Kidney (tissue), 14 donors: ENCODE results near the gene ESRRA. TPM values are rescaled to one million over a fixed set of nuclear protein-coding genes. Genes with fewer than 3 reads are reported as not detected.

Experiments
- DNase-seq, 5 donors: peaks; one replicate each; pipeline ENCODE4 v3.0.0-alpha.2; 2013 to 2020
- FAIRE-seq: peaks from 2 replicates; lab custom pipeline; 2012; peaks lifted over from hg19 to GRCh38; lab: Jason Lieb, UNC
- H3K27ac ChIP-seq, 2 donors: one replicate each; pipeline ENCODE4 v1.7.0; 2013; ENCODE audit warnings: low read depth in 2 of 2, low read length in 2 of 2, inconsistent platforms in 1 of 2
- H3K27me3 ChIP-seq: one replicate; pipeline ENCODE4 v1.7.1; 2013; ENCODE audit warnings: low read length, inconsistent platforms; ENCODE audit not compliant: control insufficient read depth, insufficient read depth
- H3K36me3 ChIP-seq, 3 donors: one replicate each; pipeline versions ENCODE4 v1.7.0 to v1.7.1; 2013; ENCODE audit warnings: low read length in 3 of 3, control low read depth in 1 of 3, inconsistent platforms in 1 of 3; ENCODE audit not compliant: insufficient read depth in 3 of 3, control insufficient read depth in 2 of 3
- H3K4me1 ChIP-seq, 3 donors: one replicate each; pipeline versions ENCODE4 v1.7.0 to v1.7.1; 2013; ENCODE audit warnings: low read length in 3 of 3, inconsistent platforms in 1 of 3, low read depth in 1 of 3; ENCODE audit not compliant: control insufficient read depth in 2 of 3, insufficient read depth in 2 of 3
- H3K4me3 ChIP-seq, 3 donors: one replicate each; pipeline versions ENCODE4 v1.7.0 to v1.8.1; 2013; ENCODE audit warnings: low read length in 3 of 3, control low read depth in 1 of 3, inconsistent platforms in 1 of 3
- H3K9ac ChIP-seq, 3 donors: one replicate each; pipeline versions ENCODE4 v1.7.0 to v1.7.1; 2013; ENCODE audit warnings: low read length in 3 of 3, control low read depth in 1 of 3, inconsistent platforms in 1 of 3
- H3K9me3 ChIP-seq, 3 donors: one replicate each; pipeline versions ENCODE4 v1.7.0 to v1.7.1; 2013; ENCODE audit warnings: low read length in 3 of 3, control low read depth in 1 of 3, inconsistent platforms in 1 of 3; ENCODE audit not compliant: control insufficient read depth in 2 of 3, insufficient read depth in 1 of 3
- CTCF ChIP-seq: IDR thresholded peaks from 3 replicates; pipeline ENCODE4 v1.5.1; 2012; ENCODE audit warnings: mild to moderate bottlenecking, moderate library complexity, borderline replicate concordance; ENCODE audit not compliant: insufficient read depth; ENCODE audit errors: extremely low read depth
- intact Hi-C: fragments of 100-400 bp; cut with DNase I; formaldehyde crosslinking; loops from one replicate; pipeline ENCODE4 v1.11.1; 2022
- polyA plus RNA-seq: library from polyadenylated mRNA; stranded (reverse); fragments of 350-450 nt; fragmentation: Illumina TruSeq; extraction: RNeasy Lipid Tissue Mini Kit (QIAGEN cat#74804); gene quantifications from one replicate; pipeline ENCODE4 v1.2.3, GENCODE V29; 2014; ENCODE audit warnings: low read depth, low replicate concordance; ENCODE audit not compliant: insufficient read depth
- total RNA-seq: library from RNA; stranded (reverse); fragmentation: NEBNext Ultra II Directional; extraction: Animal tissue kit (Norgen Biotek cat#: 25700); gene quantifications from one replicate; pipeline ENCODE4 v1.2.1, GENCODE V29; 2021
- donor health status: control.
- donor health status: control.
- donor health status: control.
- donor health status: control.
- donor health status: control.
- donor health status: DM: yes; HTN: yes; CAD: no.
- donor health status: Normal renal cell carcinoma (clear cell type).

ESRRA gene
- total and polyA plus RNA-seq, 2 donors from 2014 or later: 59.7 to 117 TPM

GRCh38 chr11:64324692-64325469 is 19.6 kb downstream of the ESRRA start:
- Histone ChIP-seq H3K9me3 (no peaks in the 10 kb centered on the region), H3K4me3 (no peak overlapping the region), H3K27me3 (no peaks in the 10 kb centered on the region), H3K9ac (no peak overlapping the region), H3K36me3 (peaks cover 0 to 2% (median 0%) of the 10 kb centered on the region in 3 donors), H3K4me1 (peaks cover 0 to 4% (median 0%) of the 10 kb centered on the region in 3 donors), H3K27ac (no peak overlapping the region)
- intact Hi-C loops: no loop called here
- FAIRE-seq (no peak), DNase-seq (no peak)
- no peak for TF ChIP-seq CTCF

- no peak for TF ChIP-seq CTCF
- H3K27me3 ChIP-seq: no peaks in the 10 kb centered on the region
- H3K9me3 ChIP-seq: no peaks in the 10 kb centered on the region
- no peak overlapping the region for H3K27ac ChIP-seq
- no peaks in the 10 kb centered on the region for H3K36me3 ChIP-seq
- peaks cover 0 to 10% (median 0%) of the 10 kb centered on the region in 3 donors for H3K4me1 ChIP-seq
- H3K9ac ChIP-seq: no peak overlapping the region
- intact Hi-C loops: no loop called here
- no peak overlapping the region for H3K4me3 ChIP-seq
- FAIRE-seq (no peak), DNase-seq (no peak)
Observed at GRCh38 chr11:64327375-64327774, 22.1 kb downstream of the ESRRA start.

GRCh38 chr11:64327993-64328392 is 22.7 kb downstream of the ESRRA start:
- no peak overlapping the region for H3K4me3 ChIP-seq

More at GRCh38 chr11:64327993-64328392, 22.7 kb downstream of the ESRRA start:
- DNase-seq: no peak
- Histone ChIP-seq H3K9ac (no peak overlapping the region), H3K36me3 (no peaks in the 10 kb centered on the region), H3K9me3 (no peaks in the 10 kb centered on the region), H3K4me1 (peaks cover 0 to 10% (median 0%) of the 10 kb centered on the region in 3 donors), H3K27me3 (no peaks in the 10 kb centered on the region), H3K27ac (no peak overlapping the region)
- intact Hi-C loops: no loop called here
- FAIRE-seq: no peak
- no peak for TF ChIP-seq CTCF
